Muscle of leg (tissue), 11 donors: ENCODE data around the gene ADAMTS2. TPM values are rescaled to one million over a fixed set of nuclear protein-coding genes. Genes with fewer than 3 reads are reported as not detected.

ENCODE experiments used
- DNase-seq: peaks from one replicate; pipeline ENCODE4 v3.0.0; 2013
- H3K27ac ChIP-seq: one replicate; pipeline ENCODE4 v1.5.1; 2013; ENCODE audit warnings: mild to moderate bottlenecking, low read length, control low read depth
- H3K27me3 ChIP-seq: one replicate; pipeline ENCODE4 v1.6.1; 2013; ENCODE audit warnings: low read length; ENCODE audit not compliant: control insufficient read depth, insufficient read depth
- H3K36me3 ChIP-seq: one replicate; pipeline ENCODE4 v1.6.1; 2013; ENCODE audit warnings: low read length; ENCODE audit not compliant: control insufficient read depth, insufficient read depth
- H3K4me1 ChIP-seq: one replicate; pipeline ENCODE4 v1.6.1; 2013; ENCODE audit warnings: low read length; ENCODE audit not compliant: control insufficient read depth, insufficient read depth
- H3K4me3 ChIP-seq: one replicate; pipeline ENCODE4 v1.5.1; 2013; ENCODE audit warnings: low read length, control low read depth
- H3K9me3 ChIP-seq: replicated peaks from 2 replicates; pipeline ENCODE4 v1.6.1; 2013; ENCODE audit warnings: low read depth, low read length; ENCODE audit not compliant: control insufficient read depth
- WGBS: methylation state at CpG from one replicate; pipeline ENCODE4 v1.1.5; 2013; ENCODE audit warnings: missing lambda C conversion rate; ENCODE audit not compliant: insufficient coverage; 5-methylcytosine and 5-hydroxymethylcytosine counted together
- polyA plus RNA-seq, 8 donors: library from polyadenylated mRNA; unstranded; fragments of 120-200 nt; gene quantifications; one replicate each; pipeline versions ENCODE4 v1.2.1 to v1.2.3, GENCODE V29; 2013; ENCODE audit warnings: inconsistent platforms in 1 of 8, low replicate concordance in 1 of 8; ENCODE audit not compliant: insufficient read length in 8 of 8, insufficient read depth in 1 of 8
- total RNA-seq: library from RNA; stranded (reverse); fragments of 120-200 nt; gene quantifications from one replicate; pipeline ENCODE4 v1.2.4, GENCODE V29; 2013

The ADAMTS2 gene
- total and polyA plus RNA-seq, 9 donors = 21.3 to 46.3 (median 34.2) TPM

DNA sequence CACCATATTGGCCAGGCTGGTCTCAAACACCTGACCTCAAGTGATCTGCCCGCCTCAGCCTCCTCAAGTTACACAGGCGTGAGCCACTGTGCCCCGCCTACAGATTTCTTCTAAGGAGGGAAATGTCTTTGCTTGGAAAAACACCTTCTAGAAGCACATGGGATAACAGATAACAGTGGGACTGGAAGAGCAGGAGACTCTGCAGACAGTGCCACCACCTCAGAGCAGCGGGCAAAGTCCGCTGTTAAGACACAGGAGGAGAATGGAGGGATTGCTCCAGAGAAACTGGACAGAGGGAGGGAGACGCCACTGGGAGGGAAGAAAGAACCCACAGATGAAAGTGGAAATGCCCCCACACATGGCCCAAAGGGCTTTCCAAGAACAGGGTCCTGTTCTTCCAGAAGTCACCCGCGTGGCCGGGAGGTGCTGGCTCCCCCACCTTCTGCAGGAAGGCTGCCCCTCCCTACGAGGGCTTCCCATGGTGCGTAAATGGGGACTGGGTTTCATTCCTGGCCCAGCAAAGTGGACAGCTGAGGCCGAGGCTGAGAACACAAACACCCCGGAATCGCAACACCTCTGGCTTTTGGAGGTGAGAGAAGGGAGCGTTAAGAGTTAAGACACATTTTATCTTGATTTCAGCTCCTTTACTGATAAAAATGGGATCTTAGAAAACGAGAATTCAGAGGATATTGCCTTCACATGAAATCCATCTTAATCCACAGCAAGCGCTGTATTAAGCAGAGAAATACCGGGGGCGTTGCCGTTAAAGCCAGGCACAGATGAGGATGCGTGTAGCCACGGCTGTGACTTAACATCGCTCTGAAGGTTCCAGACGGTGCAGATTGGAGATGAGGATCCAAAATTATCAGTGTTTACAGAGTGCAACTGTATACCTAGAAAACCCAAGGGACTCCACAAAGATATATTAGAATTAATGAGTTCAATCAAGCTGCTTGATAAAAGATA, 11.2 kb downstream of the ADAMTS2 start:
- 79% methylated on average over 6 of the region's 24 CpGs for WGBS
- H3K9me3 ChIP-seq = no peaks in the 10 kb centered on the region
- H3K27ac ChIP-seq = no peak overlapping the region
- peaks cover 20% of the 10 kb centered on the region for H3K27me3 ChIP-seq
- peaks cover 21% of the 10 kb centered on the region for H3K4me1 ChIP-seq
- no peak for DNase-seq
- no peaks in the 10 kb centered on the region for H3K36me3 ChIP-seq
- no peak overlapping the region for H3K4me3 ChIP-seq

DNA sequence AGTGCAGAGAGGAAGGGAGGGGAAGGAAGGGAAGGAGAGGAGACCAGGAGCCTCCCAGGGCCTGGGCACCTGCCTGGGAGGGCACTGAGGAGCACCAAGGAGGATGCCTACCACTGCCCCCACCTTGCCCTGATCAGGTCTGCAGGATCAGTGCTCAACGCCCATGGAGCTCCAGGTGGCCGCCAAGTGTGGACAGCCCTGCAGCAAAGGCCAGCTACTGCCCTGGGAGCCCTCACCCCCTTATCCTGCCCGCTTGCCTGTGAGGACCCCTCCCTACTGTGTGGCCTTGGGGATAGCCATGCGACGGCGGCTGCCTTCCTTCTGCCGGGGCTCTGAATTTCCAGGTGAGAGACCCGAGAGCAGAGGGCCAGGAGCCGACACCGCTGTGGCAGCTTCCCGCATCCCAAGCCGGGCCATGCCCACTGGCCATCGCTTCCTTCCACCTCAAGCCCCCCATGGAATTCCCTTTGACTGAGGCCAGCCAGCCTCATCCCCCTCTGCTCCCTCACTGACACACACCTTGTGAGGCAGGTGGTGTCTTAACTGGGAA, 12.4 kb downstream of the ADAMTS2 start:
- H3K9me3 ChIP-seq = no peaks in the 10 kb centered on the region
- DNase-seq = no peak
- H3K4me3 ChIP-seq = no peak overlapping the region
- H3K27ac ChIP-seq = no peak overlapping the region
- H3K36me3 ChIP-seq = no peaks in the 10 kb centered on the region
- WGBS = 90% methylated on average over 12 of the region's 13 CpGs
- H3K4me1 ChIP-seq = peaks cover 21% of the 10 kb centered on the region
- H3K27me3 ChIP-seq = peaks cover 18% of the 10 kb centered on the region

DNA sequence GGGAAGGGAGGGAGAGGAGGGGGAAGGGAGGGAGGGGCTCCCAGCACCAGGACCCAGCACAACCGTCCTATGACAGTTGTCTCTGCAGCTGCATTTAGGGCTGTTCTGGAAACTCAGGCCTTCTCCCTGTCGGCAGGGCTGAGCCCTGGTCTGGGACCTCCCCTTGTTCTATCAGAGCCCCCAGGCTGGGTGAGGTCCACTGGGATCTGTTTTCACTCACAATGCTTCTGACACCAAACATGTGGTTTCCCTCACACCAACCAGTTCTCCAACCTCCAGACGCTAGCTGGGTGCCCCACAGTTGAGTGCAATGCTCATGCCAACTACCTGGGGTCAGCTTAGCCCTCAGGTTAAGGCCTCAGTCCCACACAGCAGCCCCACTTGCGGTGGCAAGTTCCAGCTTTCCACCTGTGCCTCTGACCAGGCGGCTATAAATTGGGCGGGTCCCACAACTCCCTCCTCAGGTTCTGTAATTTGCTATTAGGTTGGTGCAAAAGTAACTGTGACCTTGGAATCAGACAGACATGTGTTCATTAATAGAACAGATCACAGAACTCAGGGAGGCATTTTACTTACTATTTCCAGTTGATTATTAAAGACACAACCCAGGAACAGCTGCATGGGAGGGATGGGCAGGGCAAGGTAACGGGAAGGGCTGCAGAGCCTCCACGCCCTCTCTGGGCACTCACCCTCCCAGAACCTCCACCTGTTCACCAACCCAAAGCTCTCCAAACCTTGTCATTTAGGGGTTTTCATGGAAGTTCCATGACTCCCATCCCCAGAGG, 13.5 kb downstream of the ADAMTS2 start:
- Histone ChIP-seq H3K27ac (no peak overlapping the region), H3K4me1 (peaks cover 21% of the 10 kb centered on the region), H3K4me3 (no peak overlapping the region), H3K36me3 (no peaks in the 10 kb centered on the region), H3K9me3 (no peaks in the 10 kb centered on the region), H3K27me3 (peaks cover 21% of the 10 kb centered on the region)
- WGBS = 52% methylated on average over 3 of the region's 8 CpGs
- no peak for DNase-seq

DNA sequence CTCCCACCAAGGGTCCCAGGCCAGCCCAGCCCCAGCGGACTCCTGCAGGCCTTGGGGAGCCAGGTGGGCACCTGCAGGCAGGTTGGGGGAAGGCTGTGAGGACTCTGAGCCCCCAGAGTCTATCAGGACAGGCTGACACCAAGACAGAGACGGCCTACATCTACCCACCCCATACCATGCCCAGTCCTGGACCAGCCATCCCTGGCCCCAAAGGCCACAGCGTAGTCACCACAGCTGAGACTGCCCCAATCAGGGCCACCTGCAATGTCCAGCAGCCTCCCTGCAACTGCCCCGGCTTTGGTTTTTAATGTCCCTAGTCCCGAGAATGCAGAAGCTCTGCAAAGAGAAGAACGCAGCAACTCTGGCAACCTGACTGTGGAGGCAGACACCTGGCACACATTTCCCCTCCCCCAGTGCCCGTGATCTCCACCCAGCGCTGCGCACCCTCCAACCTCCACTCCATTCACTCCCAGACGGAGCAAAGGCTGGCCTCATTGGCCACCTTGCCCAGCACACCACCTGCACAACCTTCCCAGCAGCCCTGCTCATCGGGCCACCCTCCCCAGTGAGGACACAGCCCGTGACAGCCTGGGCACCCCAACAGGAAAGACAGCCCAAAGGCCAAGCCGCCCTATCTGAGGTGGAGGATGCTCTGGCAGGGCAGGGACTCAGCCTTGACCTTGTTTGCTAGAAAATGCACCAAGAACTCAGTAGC, 14.9 kb downstream of the ADAMTS2 start:
- H3K4me3 ChIP-seq = no peak overlapping the region
- peaks cover 28% of the 10 kb centered on the region for H3K4me1 ChIP-seq
- H3K27ac ChIP-seq = no peak overlapping the region
- no peaks in the 10 kb centered on the region for H3K36me3 ChIP-seq
- peaks cover 15% of the 10 kb centered on the region for H3K27me3 ChIP-seq
- 96% methylated on average over 7 of the region's 13 CpGs for WGBS
- no peaks in the 10 kb centered on the region for H3K9me3 ChIP-seq
- no peak for DNase-seq

- Histone ChIP-seq H3K36me3 (no peaks in the 10 kb centered on the region), H3K27me3 (peaks cover 8% of the 10 kb centered on the region), H3K4me3 (no peak overlapping the region), H3K9me3 (no peaks in the 10 kb centered on the region), H3K4me1 (peaks cover 40% of the 10 kb centered on the region), H3K27ac (no peak overlapping the region)
- 97% methylated on average over 5 of the region's 6 CpGs for WGBS
- no peak for DNase-seq
Measured at GRCh38 chr5:179328291-179328690, 17.0 kb downstream of the ADAMTS2 start.

DNA sequence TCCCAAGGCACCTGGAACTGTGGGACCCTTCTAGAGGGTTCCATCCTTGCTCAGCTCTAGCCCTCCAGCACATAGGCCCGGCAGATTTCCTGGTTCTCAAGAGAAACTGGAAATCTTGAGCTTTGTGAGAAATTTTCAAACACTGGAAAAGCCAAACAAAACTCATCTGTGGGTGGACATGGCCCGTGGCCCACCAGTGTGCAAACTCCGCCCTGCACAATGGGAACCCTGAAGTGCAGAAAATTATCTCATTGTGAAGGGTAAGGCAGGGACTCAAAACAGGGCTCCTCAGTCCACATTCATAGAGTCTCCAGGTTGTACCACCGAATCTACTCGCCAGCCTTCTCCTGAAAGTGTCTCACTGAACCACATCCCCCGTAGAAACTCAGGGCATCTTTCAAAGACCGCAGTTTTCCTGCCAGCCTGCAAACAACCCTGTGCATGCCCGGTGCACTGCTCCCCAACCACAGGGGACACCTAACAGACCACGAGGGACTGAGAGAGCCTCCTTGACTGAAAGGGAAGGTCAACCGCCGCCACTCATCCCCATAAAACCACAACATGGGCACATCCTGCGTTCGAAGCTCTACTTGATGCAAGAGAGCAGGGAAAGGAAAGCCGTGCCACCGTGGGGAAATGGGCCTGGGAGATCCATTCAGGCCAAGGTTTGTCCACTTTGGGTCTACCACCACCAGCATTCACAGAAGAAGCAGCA, 18.1 kb downstream of the ADAMTS2 start:
- Histone ChIP-seq H3K27ac (peak overlapping the region; percentile 97), H3K4me1 (peaks cover 50% of the 10 kb centered on the region)
- no peak for DNase-seq

DNA sequence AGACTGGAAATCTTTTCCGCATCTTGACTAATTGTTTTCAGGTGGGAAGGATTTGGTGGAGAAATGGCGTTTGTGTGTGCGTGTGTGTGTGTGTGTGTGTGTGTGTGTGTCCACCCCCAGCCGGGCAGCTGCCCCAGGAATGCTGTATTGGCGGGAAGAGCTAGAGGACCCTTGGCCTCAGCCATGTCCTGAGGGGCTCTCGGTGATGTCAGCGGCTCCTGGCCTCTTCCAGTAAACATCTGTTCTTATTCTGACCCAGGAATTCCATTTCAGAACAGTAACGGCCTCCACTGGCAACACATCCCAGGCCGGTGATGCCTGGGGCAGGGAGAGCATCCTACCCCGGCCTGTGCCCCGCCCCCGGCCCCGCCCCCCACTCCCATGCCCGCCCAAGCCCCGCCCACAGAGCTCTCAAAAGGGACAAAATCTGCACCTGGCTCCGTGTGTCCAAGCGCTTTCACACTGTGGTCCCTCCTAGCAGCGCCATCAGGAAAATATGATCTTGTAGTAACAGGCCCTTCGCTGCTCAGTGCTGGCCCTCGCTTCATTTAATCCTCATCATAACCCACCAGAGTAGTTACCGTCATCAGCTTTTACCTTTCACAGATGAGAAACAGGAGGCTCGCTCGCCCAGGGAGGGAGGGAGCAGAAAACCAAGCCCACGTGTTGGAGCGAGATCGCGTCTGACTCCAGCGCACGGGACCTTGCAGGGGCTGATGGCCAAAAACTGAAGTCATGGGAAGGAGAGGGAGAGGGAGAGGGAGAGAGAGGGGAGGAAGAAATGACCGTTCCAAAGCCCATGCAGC, 18.9 kb downstream of the ADAMTS2 start:
- H3K9me3 ChIP-seq = no peaks in the 10 kb centered on the region
- peak overlapping the region; percentile 97 for H3K27ac ChIP-seq
- H3K36me3 ChIP-seq = no peaks in the 10 kb centered on the region
- peaks cover 8% of the 10 kb centered on the region for H3K27me3 ChIP-seq
- no peak overlapping the region for H3K4me3 ChIP-seq
- 4% methylated on average over 8 of the region's 30 CpGs for WGBS
- peak; percentile 99 for DNase-seq
- peaks cover 48% of the 10 kb centered on the region for H3K4me1 ChIP-seq

More for the DNA sequence above, 18.1 kb downstream of the ADAMTS2 start:
- Histone ChIP-seq H3K9me3 (no peaks in the 10 kb centered on the region), H3K4me3 (no peak overlapping the region), H3K27me3 (peaks cover 8% of the 10 kb centered on the region), H3K36me3 (no peaks in the 10 kb centered on the region)
- 82% methylated on average over 7 of the region's 15 CpGs for WGBS

DNA sequence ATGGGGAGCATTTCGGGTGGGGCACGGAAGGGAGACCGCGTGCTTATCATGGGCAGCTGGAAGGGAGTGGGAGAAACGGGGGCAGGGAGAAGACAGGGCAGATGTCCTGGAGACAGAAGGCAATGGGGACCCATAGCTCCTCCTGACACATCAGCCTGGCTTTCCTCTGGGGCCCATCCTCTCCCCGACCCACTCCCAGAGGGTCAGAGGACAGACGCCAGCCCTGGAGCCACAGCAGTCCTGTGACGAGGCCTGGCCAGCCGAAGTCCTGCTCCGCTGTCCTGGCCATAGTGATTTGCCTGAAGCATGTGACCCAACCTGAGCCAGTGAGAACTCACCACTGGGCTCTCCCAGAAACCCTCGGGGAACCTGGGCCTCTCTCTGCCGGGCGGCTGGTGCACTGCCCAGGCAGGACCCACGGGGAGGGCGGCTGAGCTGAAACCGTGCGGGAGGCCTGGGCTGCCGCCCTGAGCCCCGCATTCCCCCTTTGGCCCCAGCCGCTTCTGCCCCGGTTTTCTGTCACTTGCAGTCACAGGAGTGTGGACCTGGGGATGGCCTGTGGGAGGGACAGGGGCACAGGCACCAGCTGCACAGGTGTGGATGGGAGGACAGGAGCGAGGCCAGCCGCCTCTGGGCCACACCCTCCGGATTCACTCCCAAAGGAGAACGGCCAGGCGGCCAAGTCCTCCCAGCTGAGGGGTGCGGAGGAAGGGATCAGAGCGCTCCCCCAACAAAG, 19.8 kb downstream of the ADAMTS2 start:
- Histone ChIP-seq H3K9me3 (no peaks in the 10 kb centered on the region), H3K36me3 (no peaks in the 10 kb centered on the region), H3K27me3 (peaks cover 5% of the 10 kb centered on the region), H3K4me3 (no peak overlapping the region), H3K4me1 (peaks cover 47% of the 10 kb centered on the region), H3K27ac (peak overlapping the region; percentile 75)
- WGBS = 64% methylated on average over 23 of the region's 28 CpGs
- no peak for DNase-seq
